HepG2 (cell line): Measurements from ENCODE around the gene THRB. TPM values are rescaled to one million over a fixed set of nuclear protein-coding genes. Genes with fewer than 3 reads are reported as not detected.

Source experiments
- ATAC-seq: fragments of 200-7000 bp; cut with Tn5 transposase; 3 replicates; pipeline ENCODE4 v1.9.1; 2020; ENCODE audit warnings: mild to moderate bottlenecking, moderate library complexity
- BruUV-seq: library from RNA; stranded (reverse); fragments of 400-500 nt; replicated peaks from 2 replicates; lab custom pipeline; 2021; lab: Mats Ljungman, UMichigan
- CTCF ChIA-PET: fragments of 300-600 bp; formaldehyde crosslinking; extraction: SDS; loops from one replicate; lab custom pipeline; 2021; ENCODE audit warnings: low total read pairs, inconsistent platforms, low intra/inter-chr PET ratio; lab: Yijun Ruan, JAX
- POLR2A ChIA-PET: fragments of 350-600 bp; sonication (Branson Sonifier 250); formaldehyde crosslinking; loops from one replicate; lab custom pipeline; 2020; ENCODE audit warnings: antibody characterized with exemption, inconsistent platforms; lab: Yijun Ruan, JAX
- DNase-seq: peaks from one replicate; pipeline ENCODE4 v3.0.0-alpha.2; 2015; ENCODE audit warnings: low spot score
- FAIRE-seq: peaks from 3 replicates; lab custom pipeline; 2011; peaks lifted over from hg19 to GRCh38; lab: Jason Lieb, UNC
- H2AFZ ChIP-seq: one replicate; pipeline ENCODE4 v1.6.1; 2011; ENCODE audit warnings: low read length, inconsistent platforms
- H3K27ac ChIP-seq: fragments of 300-600 bp; 3 replicates; pipeline ENCODE4 v1.8.0; 2011; ENCODE audit warnings: mixed run types, mild to moderate bottlenecking, mixed read lengths, low read length, inconsistent platforms; ENCODE audit not compliant: insufficient read depth; ENCODE audit errors: extremely low read length
- H3K27me3 ChIP-seq, 2 experiments: fragments of 200-600 bp in 1 of 2; 2 replicates in 1 of 2; 3 replicates in 1 of 2; pipeline versions ENCODE4 v1.6.0 to v1.8.0; 2011; ENCODE audit warnings: low read length in 2 of 2, mild to moderate bottlenecking in 2 of 2, moderate library complexity in 2 of 2, inconsistent platforms in 1 of 2; ENCODE audit not compliant: insufficient read depth in 2 of 2, control insufficient read depth in 1 of 2
- H3K36me3 ChIP-seq, 2 experiments: fragments of 200-600 bp in 1 of 2; replicated peaks in 1 of 2; 2 replicates in 1 of 2; 3 replicates in 1 of 2; pipeline versions ENCODE4 v1.5.1 to v1.8.0; 2011; ENCODE audit warnings: low read length in 2 of 2, inconsistent platforms in 1 of 2; ENCODE audit not compliant: insufficient read depth in 2 of 2, control insufficient read depth in 1 of 2
- H3K4me1 ChIP-seq: 2 replicates; pipeline ENCODE4 v1.5.1; 2012; ENCODE audit warnings: low read length, inconsistent platforms; ENCODE audit not compliant: insufficient read depth
- H3K4me2 ChIP-seq: 2 replicates; pipeline ENCODE4 v1.6.0; 2011; ENCODE audit warnings: low read depth, low read length, inconsistent platforms
- H3K4me3 ChIP-seq, 3 experiments: fragments of 200-600 bp in 1 of 3; sonication (generic), shearing (Covaris generic) in 1 of 3; replicated peaks in 1 of 3; 2 replicates each; pipeline ENCODE4 v1.5.1; 2011 to 2016; ENCODE audit warnings: low read length in 3 of 3, inconsistent platforms in 2 of 3, low read depth in 2 of 3, mild to moderate bottlenecking in 2 of 3, control low read depth in 1 of 3, mixed read lengths in 1 of 3; ENCODE audit not compliant: insufficient read depth in 1 of 3
- H3K79me2 ChIP-seq: one replicate; pipeline ENCODE4 v1.6.1; 2011; ENCODE audit warnings: low read length, inconsistent platforms; ENCODE audit not compliant: insufficient read depth
- H3K9ac ChIP-seq: 2 replicates; pipeline ENCODE4 v1.6.0; 2011; ENCODE audit warnings: mild to moderate bottlenecking, low read depth, low read length, inconsistent platforms; ENCODE audit not compliant: insufficient read depth
- H3K9me3 ChIP-seq: 2 replicates; pipeline ENCODE4 v1.5.1; 2012; ENCODE audit warnings: mild to moderate bottlenecking, low read length
- H4K20me1 ChIP-seq: 2 replicates; pipeline ENCODE4 v1.6.0; 2011; ENCODE audit warnings: inconsistent platforms, mild to moderate bottlenecking, low read length, moderate library complexity; ENCODE audit not compliant: insufficient read depth
- ARID4A ChIP-seq: sonication (generic); formaldehyde crosslinking; IDR thresholded peaks from 2 replicates; pipeline ENCODE4 v1.5.0; 2020; ENCODE audit warnings: mild to moderate bottlenecking, missing genetic modification reagents, borderline replicate concordance
- CAMTA2 ChIP-seq: sonication (generic); formaldehyde crosslinking; IDR thresholded peaks from 2 replicates; pipeline ENCODE4 v1.4.0; 2020; ENCODE audit warnings: mild to moderate bottlenecking, missing genetic modification reagents, borderline replicate concordance
- FOXP1 ChIP-seq, 2 experiments: fragments of 450-650 bp in 1 of 2; IDR thresholded peaks; 2 replicates each; pipeline ENCODE4 v1.6.1; 2017 to 2018; ENCODE audit warnings: antibody characterized with exemption in 1 of 2
- GABPB1 ChIP-seq: IDR thresholded peaks from 2 replicates; pipeline ENCODE4 v1.6.1; 2016; ENCODE audit warnings: mild to moderate bottlenecking, missing genetic modification reagents, moderate library complexity, missing compliant biosample characterization
- HOXA9 ChIP-seq: sonication (generic); formaldehyde crosslinking; IDR thresholded peaks from 2 replicates; pipeline ENCODE4 v1.8.1; 2022; ENCODE audit warnings: missing genetic modification reagents, mild to moderate bottlenecking, moderate library complexity, borderline replicate concordance
- JUND ChIP-seq: sonication (generic); formaldehyde crosslinking; IDR thresholded peaks from 2 replicates; pipeline ENCODE4 v1.8.0; 2022; ENCODE audit warnings: mild to moderate bottlenecking, missing genetic modification reagents
- MXI1 ChIP-seq: IDR thresholded peaks from 3 replicates; pipeline ENCODE4 v1.6.1; 2012; ENCODE audit warnings: low read depth, low read length, inconsistent platforms, borderline replicate concordance
- NFE2L1 ChIP-seq: sonication (generic); formaldehyde crosslinking; IDR thresholded peaks from 2 replicates; pipeline ENCODE4 v1.4.0; 2020; ENCODE audit warnings: missing genetic modification reagents, mild to moderate bottlenecking, borderline replicate concordance
- RXRA ChIP-seq: sonication (generic); formaldehyde crosslinking; IDR thresholded peaks from 2 replicates; pipeline ENCODE4 v1.5.1; 2020; ENCODE audit warnings: missing genetic modification reagents
- SMARCC2 ChIP-seq: fragments of 450-650 bp; IDR thresholded peaks from 2 replicates; pipeline ENCODE4 v1.6.1; 2017; ENCODE audit warnings: antibody characterized with exemption, mild to moderate bottlenecking
- YEATS2 ChIP-seq: sonication (generic); formaldehyde crosslinking; IDR thresholded peaks from 2 replicates; pipeline ENCODE4 v1.4.0; 2020; ENCODE audit warnings: missing genetic modification reagents, borderline replicate concordance
- ZBTB34 ChIP-seq: sonication (generic); formaldehyde crosslinking; IDR thresholded peaks from 2 replicates; pipeline ENCODE4 v1.8.0; 2022; ENCODE audit warnings: mild to moderate bottlenecking, missing genetic modification reagents
- ZNF333 ChIP-seq: sonication (generic); formaldehyde crosslinking; IDR thresholded peaks from 2 replicates; pipeline ENCODE4 v1.4.0; 2020; ENCODE audit warnings: mild to moderate bottlenecking, missing genetic modification reagents, borderline replicate concordance
- ZNF513 ChIP-seq: sonication (generic); formaldehyde crosslinking; conservative IDR thresholded peaks from 2 replicates; pipeline ENCODE4 v1.5.0; 2020; ENCODE audit warnings: missing genetic modification reagents
- ZNF674 ChIP-seq: sonication (generic); formaldehyde crosslinking; IDR thresholded peaks from 2 replicates; pipeline ENCODE4 v1.5.0; 2020; ENCODE audit warnings: low read depth, mild to moderate bottlenecking, missing genetic modification reagents
- ZNF768 ChIP-seq: sonication (generic); formaldehyde crosslinking; IDR thresholded peaks from 2 replicates; pipeline ENCODE4 v1.4.0; 2020; ENCODE audit warnings: missing genetic modification reagents
- ZNF777 ChIP-seq: sonication (generic); formaldehyde crosslinking; IDR thresholded peaks from 2 replicates; pipeline ENCODE4 v1.4.0; 2020; ENCODE audit warnings: missing genetic modification reagents
- ZZZ3 ChIP-seq: sonication (generic); formaldehyde crosslinking; IDR thresholded peaks from 2 replicates; pipeline ENCODE4 v1.4.0; 2020; ENCODE audit warnings: missing genetic modification reagents, mild to moderate bottlenecking, borderline replicate concordance
- WGBS: methylation state at CpG from one replicate; pipeline ENCODE4 v1.1.6; 2017; ENCODE audit warnings: low lambda C conversion rate; 5-methylcytosine and 5-hydroxymethylcytosine counted together
- in situ Hi-C: cut with HindIII; loops from 2 replicates; pipeline ENCODE4 v1.10.0; 2017; ENCODE audit warnings: low pct_unique_long_range_greater_than_20kb; ENCODE audit not compliant: extremely low pct_ligation_motif_present
- intact Hi-C: fragments of 100-400 bp; cut with micrococcal nuclease; formaldehyde crosslinking; loops from one replicate; pipeline ENCODE4 v1.10.0; 2022; ENCODE audit not compliant: unreplicated experiment
- polyA plus RNA-seq, 8 experiments: library from polyadenylated mRNA; depleted of rRNA in 3 of 8; stranded (reverse) in 7 of 8; unstranded in 1 of 8; fragments of >200 nt; fragmentation: Illumina TruSeq in 4 of 8; extraction: Trizol in 4 of 8; gene quantifications; 2 replicates each; pipeline versions ENCODE4 v1.2.1 to v1.2.3, GENCODE V29; 2011 to 2016; ENCODE audit warnings: low read depth in 4 of 8, missing spikeins in 1 of 8, mixed read lengths in 1 of 8; ENCODE audit not compliant: insufficient read depth in 1 of 8
- total RNA-seq, 5 experiments: library from RNA; depleted of rRNA; stranded (reverse); fragments of >200 nt; fragmentation: Illumina TruSeq; extraction: Trizol; gene quantifications; 2 replicates each; pipeline ENCODE4 v1.2.3, GENCODE V29; 2016; ENCODE audit warnings: low read depth in 1 of 5

Gene THRB
- total and polyA plus RNA-seq, 2 of the 13 experiments (the other 11 are each of a cell fraction or from before 2014, with no cell fraction given): 4.7 to 22.7 TPM

GRCh38 chr3:24259901-24260512 lies 234.6 kb downstream of the THRB start:
- H3K4me3 ChIP-seq: no peak overlapping the region
- intact Hi-C loops (loop anchor here (5.0 to 10.0 kb wide), 3 partner anchors 115 to 422 kb away; no protein-coding TSS in a partner anchor), in situ Hi-C loops (loop anchor here (25.0 kb wide), 1 partner anchor 377 kb away; no protein-coding TSS in a partner anchor)
- no peaks in the 10 kb centered on the region for H3K9me3 ChIP-seq
- no peak overlapping the region for H3K9ac ChIP-seq
- no peak for DNase-seq
- no peak overlapping the region for H3K27ac ChIP-seq
- no peak overlapping the region for H2AFZ ChIP-seq
- peaks cover 3% of the 10 kb centered on the region; the same call in 1 of the 2 replicates for H3K4me1 ChIP-seq
- ATAC-seq: no peak
- no peaks in the 10 kb centered on the region for H4K20me1 ChIP-seq
- POLR2A ChIA-PET: no interaction called here
- no peak overlapping the region for H3K4me2 ChIP-seq
- H3K79me2 ChIP-seq: no peaks in the 10 kb centered on the region
- no peaks in the 10 kb centered on the region for H3K27me3 ChIP-seq
- H3K36me3 ChIP-seq: no peaks in the 10 kb centered on the region
- FAIRE-seq: no peak
- CTCF ChIA-PET: no interaction called here
- WGBS: 96% methylated on average over 2 of the region's 2 CpGs
- no TSS peak for BruUV-seq
- TF ChIP-seq SMARCC2: no peak
- no peak for TF ChIP-seq ZNF674 (CRISPR knock-in tag)
- no peak for TF ChIP-seq ZNF768 (CRISPR knock-in tag)
- no peak for TF ChIP-seq NFE2L1
- TF ChIP-seq CAMTA2 (CRISPR knock-in tag): no peak
- TF ChIP-seq GABPB1 (CRISPR knock-in tag): no peak
- no peak for TF ChIP-seq RXRA
- TF ChIP-seq YEATS2: no peak
- TF ChIP-seq ZBTB34 (CRISPR knock-in tag): no peak
- TF ChIP-seq ZNF513 (CRISPR knock-in tag): no peak
- no peak for TF ChIP-seq ZZZ3 (CRISPR knock-in tag)
- TF ChIP-seq JUND: no peak
- no peak for TF ChIP-seq HOXA9 (CRISPR knock-in tag)
- TF ChIP-seq ARID4A (CRISPR knock-in tag): no peak
- no peak for TF ChIP-seq MXI1
- no peak for TF ChIP-seq ZNF333 (CRISPR knock-in tag)
- no peak for TF ChIP-seq ZNF777 (CRISPR knock-in tag)
- no peak for TF ChIP-seq FOXP1 (IDR thresholded peaks at IDR 0.05)
- no peak for TF ChIP-seq FOXP1 (CRISPR knock-in tag; IDR thresholded peaks at IDR 0.05)
